B cell (primary cell): Measurements from ENCODE around the gene KRTAP20-1. TPM values are rescaled to one million over a fixed set of nuclear protein-coding genes. Genes with fewer than 3 reads are reported as not detected.

Experiments
- ATAC-seq: fragments of 200-7000 bp; cut with Tn5 transposase; one replicate; pipeline ENCODE4 v1.10.0; 2021; ENCODE audit warnings: low read depth, mild to moderate bottlenecking, moderate number of reproducible peaks, moderate library complexity
- CTCF ChIA-PET: fragments of 350-600 bp; sonication (Branson Sonifier 250); formaldehyde crosslinking; loops from one replicate; lab custom pipeline; 2021; ENCODE audit warnings: antibody characterized with exemption, inconsistent platforms; lab: Charles Lee
- POLR2A ChIA-PET: fragments of 350-600 bp; sonication (Branson Sonifier 250); formaldehyde crosslinking; loops from one replicate; lab custom pipeline; 2021; ENCODE audit warnings: antibody characterized with exemption; lab: Charles Lee
- DNase-seq: peaks from one replicate; pipeline ENCODE4 v3.0.0; 2013
- H2AFZ ChIP-seq: 2 replicates; pipeline ENCODE4 v1.6.1; 2012; ENCODE audit warnings: mild to moderate bottlenecking, low read depth, low read length; ENCODE audit not compliant: insufficient read depth, poor library complexity, severe bottlenecking
- H3K27ac ChIP-seq, 2 donors: 1 replicate in 1 of 2; 2 replicates in 1 of 2; pipeline ENCODE4 v1.5.1; 2012 to 2013; ENCODE audit warnings: low read length in 2 of 2, mild to moderate bottlenecking in 2 of 2, moderate library complexity in 1 of 2
- H3K27me3 ChIP-seq, 4 experiments: fragments of 200-600 bp in 1 of 4; sonication (generic) in 1 of 4; replicated peaks in 1 of 4; 1 replicate in 2 of 4; 2 replicates in 2 of 4; pipeline versions ENCODE4 v1.6.1 to v1.7.0; 2013 to 2016; ENCODE audit warnings: low read length in 3 of 4, mild to moderate bottlenecking in 2 of 4, mixed read lengths in 1 of 4, moderate library complexity in 1 of 4; ENCODE audit not compliant: insufficient read depth in 4 of 4, control insufficient read depth in 3 of 4; ENCODE audit errors: control extremely low read depth in 1 of 4
- H3K36me3 ChIP-seq, 2 experiments: replicated peaks in 1 of 2; 1 replicate in 1 of 2; 2 replicates in 1 of 2; pipeline versions ENCODE4 v1.6.1 to v1.7.1; 2013; ENCODE audit warnings: low read length in 1 of 2; ENCODE audit not compliant: insufficient read depth in 2 of 2, control insufficient read depth in 1 of 2; ENCODE audit errors: control extremely low read depth in 1 of 2, extremely low read depth in 1 of 2
- H3K4me1 ChIP-seq, 2 donors: fragments of 200-600 bp in 1 of 2; sonication (generic) in 1 of 2; 1 replicate in 1 of 2; 2 replicates in 1 of 2; pipeline versions ENCODE4 v1.5.1 to v1.6.1; 2013 to 2017; ENCODE audit warnings: low read length in 2 of 2; ENCODE audit not compliant: control insufficient read depth in 2 of 2, insufficient read depth in 2 of 2
- H3K4me2 ChIP-seq: replicated peaks from 2 replicates; pipeline ENCODE3; 2012; ENCODE audit warnings: mild to moderate bottlenecking, low read depth, low read length; ENCODE audit not compliant: poor library complexity, severe bottlenecking
- H3K4me3 ChIP-seq, 5 experiments: fragments of 200-600 bp in 1 of 5; sonication (generic) in 1 of 5; 1 replicate in 3 of 5; 2 replicates in 2 of 5; pipeline versions ENCODE4 v1.5.1 to v1.7.0; 2011 to 2016; ENCODE audit warnings: low read length in 4 of 5, mild to moderate bottlenecking in 4 of 5, low read depth in 2 of 5, control low read depth in 1 of 5, moderate library complexity in 1 of 5; ENCODE audit not compliant: insufficient read depth in 1 of 5; ENCODE audit errors: control extremely low read depth in 1 of 5, extremely low read depth in 1 of 5
- H3K79me2 ChIP-seq: fragments of 200-600 bp; sonication (generic); one replicate; pipeline ENCODE4 v1.6.0; 2016; ENCODE audit warnings: low read length; ENCODE audit not compliant: control insufficient read depth, insufficient read depth
- H3K9ac ChIP-seq: fragments of 200-600 bp; sonication (generic); 2 replicates; pipeline ENCODE4 v1.6.1; 2017; ENCODE audit warnings: mild to moderate bottlenecking, low read length, moderate library complexity
- H3K9me3 ChIP-seq, 3 donors: one replicate each; pipeline versions ENCODE4 v1.6.1 to v1.7.1; 2013; ENCODE audit warnings: low read length in 2 of 3; ENCODE audit not compliant: control insufficient read depth in 2 of 3, insufficient read depth in 1 of 3; ENCODE audit errors: control extremely low read depth in 1 of 3
- H4K20me1 ChIP-seq: 2 replicates; pipeline ENCODE4 v1.6.0; 2012; ENCODE audit warnings: mild to moderate bottlenecking, low read length; ENCODE audit not compliant: insufficient read depth, control insufficient read depth, poor library complexity, severe bottlenecking
- H3K27ac Mint-ChIP-seq: one replicate; pipeline ENCODE4 v1.8.0; 2021; ENCODE audit warnings: mixed read lengths
- H3K27me3 Mint-ChIP-seq: one replicate; pipeline ENCODE4 v1.8.0; 2021; ENCODE audit warnings: mixed read lengths
- H3K4me1 Mint-ChIP-seq: one replicate; pipeline ENCODE4 v1.8.0; 2021; ENCODE audit warnings: mixed read lengths
- H3K4me3 Mint-ChIP-seq: one replicate; pipeline ENCODE4 v1.8.0; 2021; ENCODE audit warnings: mixed read lengths
- H3K9me3 Mint-ChIP-seq: one replicate; pipeline ENCODE4 v1.8.0; 2022; ENCODE audit warnings: mixed read lengths; ENCODE audit not compliant: insufficient read depth
- EZH2 ChIP-seq: IDR thresholded peaks from 2 replicates; pipeline ENCODE4 v1.6.1; 2012; ENCODE audit warnings: borderline replicate concordance, low read depth, mild to moderate bottlenecking, moderate library complexity, low read length; ENCODE audit not compliant: insufficient read depth, poor library complexity, severe bottlenecking
- WGBS: methylation state at CpG from one replicate; pipeline ENCODE4 v1.1.5; 2013; ENCODE audit warnings: missing lambda C conversion rate; ENCODE audit not compliant: insufficient coverage; 5-methylcytosine and 5-hydroxymethylcytosine counted together
- intact Hi-C: fragments of 100-400 bp; cut with micrococcal nuclease; formaldehyde crosslinking; loops from one replicate; pipeline ENCODE4 v1.10.0; 2022
- polyA plus RNA-seq: library from polyadenylated mRNA; depleted of rRNA; stranded (reverse); fragments of >200 nt; gene quantifications from 2 replicates; pipeline ENCODE4 v1.2.3, GENCODE V29; 2012
- total RNA-seq, 2 donors: library from RNA; stranded (reverse); fragments of 120-200 nt in 1 of 2; gene quantifications; 1 replicate in 1 of 2; 2 replicates in 1 of 2; pipeline versions ENCODE4 v1.2.3 to v1.2.4, GENCODE V29; 2013 to 2022
- TF ChIP-seq, protein P1 (sequence below): fragments of 200-600 bp; IDR thresholded peaks from one replicate; pipeline ENCODE4 v1.8.0; 2022; ENCODE audit warnings: antibody characterized with exemption, mild to moderate bottlenecking

Gene KRTAP20-1
- total and polyA plus RNA-seq, 2 donors (not counting 1 experiment from before 2014, with no cell fraction given) = not detected

DNA sequence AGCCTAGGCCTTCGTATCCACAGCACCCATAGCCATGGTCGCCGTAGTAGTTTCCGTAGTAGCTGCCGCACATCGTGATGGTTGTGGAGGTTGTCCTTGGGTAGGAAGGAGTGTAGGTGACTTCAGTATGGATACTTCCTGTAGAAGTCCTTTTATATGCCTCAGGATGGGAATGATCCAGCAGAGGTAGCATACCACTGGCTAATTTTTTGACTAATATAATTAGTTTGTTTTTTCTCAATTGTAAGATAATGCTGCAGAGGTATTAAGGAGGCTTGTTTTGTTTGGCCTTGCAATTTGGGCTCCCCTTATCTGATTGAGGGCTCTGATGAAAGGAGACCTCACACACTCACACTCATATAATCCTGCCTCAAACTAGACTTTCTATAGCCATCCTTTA is 17.4 kb upstream of the KRTAP20-1 start, which contains the start of gene KRTAP6-2:
Gene KRTAP6-2, minus strand, starts transcription at position 101 of the 400 bp plus-strand sequence. Its CDS starts 28 bp downstream, at position 73.
- H3K4me3 ChIP-seq = no peak within 1 kb of the TSS
- ATAC-seq (no peak), DNase-seq (no peak)
- peaks cover 0 to 2% (median 0%) of the 10 kb centered on the region in 3 donors for H3K9me3 ChIP-seq
- ChIA-PET CTCF (no interaction called here), POLR2A (no interaction called here)
- H3K36me3 ChIP-seq = no peaks in the 10 kb centered on the region
- H3K4me3 Mint-ChIP-seq = no peak within 1 kb of the TSS
- no peaks in the 10 kb centered on the region for H3K4me1 Mint-ChIP-seq
- no peaks in the 10 kb centered on the region for H3K27me3 Mint-ChIP-seq
- TF ChIP-seq, protein P1, sequence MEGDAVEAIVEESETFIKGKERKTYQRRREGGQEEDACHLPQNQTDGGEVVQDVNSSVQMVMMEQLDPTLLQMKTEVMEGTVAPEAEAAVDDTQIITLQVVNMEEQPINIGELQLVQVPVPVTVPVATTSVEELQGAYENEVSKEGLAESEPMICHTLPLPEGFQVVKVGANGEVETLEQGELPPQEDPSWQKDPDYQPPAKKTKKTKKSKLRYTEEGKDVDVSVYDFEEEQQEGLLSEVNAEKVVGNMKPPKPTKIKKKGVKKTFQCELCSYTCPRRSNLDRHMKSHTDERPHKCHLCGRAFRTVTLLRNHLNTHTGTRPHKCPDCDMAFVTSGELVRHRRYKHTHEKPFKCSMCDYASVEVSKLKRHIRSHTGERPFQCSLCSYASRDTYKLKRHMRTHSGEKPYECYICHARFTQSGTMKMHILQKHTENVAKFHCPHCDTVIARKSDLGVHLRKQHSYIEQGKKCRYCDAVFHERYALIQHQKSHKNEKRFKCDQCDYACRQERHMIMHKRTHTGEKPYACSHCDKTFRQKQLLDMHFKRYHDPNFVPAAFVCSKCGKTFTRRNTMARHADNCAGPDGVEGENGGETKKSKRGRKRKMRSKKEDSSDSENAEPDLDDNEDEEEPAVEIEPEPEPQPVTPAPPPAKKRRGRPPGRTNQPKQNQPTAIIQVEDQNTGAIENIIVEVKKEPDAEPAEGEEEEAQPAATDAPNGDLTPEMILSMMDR = no peak
- TF ChIP-seq EZH2 = no peak
- no peaks in the 10 kb centered on the region for H4K20me1 ChIP-seq
- H3K79me2 ChIP-seq = no peaks in the 10 kb centered on the region
- no peak within 1 kb of the TSS for H3K27ac ChIP-seq
- H3K27me3 ChIP-seq = no peaks in the 10 kb centered on the region
- intact Hi-C loops = no loop called here
- H3K9me3 Mint-ChIP-seq = peaks cover 8% of the 10 kb centered on the region
- no peaks in the 10 kb centered on the region for H3K4me1 ChIP-seq
- 98% methylated on average over 6 of the region's 6 CpGs for WGBS
- no peak within 1 kb of the TSS for H3K4me2 ChIP-seq
- no peak within 1 kb of the TSS for H2AFZ ChIP-seq
- no peak within 1 kb of the TSS for H3K9ac ChIP-seq
- H3K27ac Mint-ChIP-seq = no peak within 1 kb of the TSS

DNA sequence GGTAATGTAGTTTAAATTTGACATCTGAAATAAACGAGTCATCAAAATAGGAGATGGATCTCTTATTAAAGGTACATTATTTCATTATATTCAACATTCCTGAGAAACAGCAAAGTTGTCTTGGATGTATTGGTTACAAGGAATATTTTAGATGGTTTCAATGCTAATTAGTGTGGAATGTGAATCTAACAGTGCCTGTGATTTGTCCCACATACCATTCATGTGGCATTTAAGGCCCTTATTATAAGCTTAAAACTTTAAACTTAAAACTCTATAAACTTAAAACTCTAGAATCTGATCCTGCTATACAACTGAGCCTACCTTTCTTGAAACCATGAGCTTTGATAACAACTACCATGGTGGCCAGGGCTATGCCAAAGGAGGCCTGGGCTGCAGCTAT is 15.4 kb upstream of the KRTAP20-1 start, which contains the start of gene KRTAP22-1:
Gene KRTAP22-1, plus strand, starts transcription at position 301 of the 400 bp plus-strand sequence.
- ATAC-seq = no peak
- no CpG with 5 or more reads among the region's 1 CpG for WGBS
- CTCF ChIA-PET = no interaction called here
- no peak within 1 kb of the TSS for H3K27ac ChIP-seq
- H3K27ac Mint-ChIP-seq = no peak within 1 kb of the TSS
- no peak within 1 kb of the TSS for H2AFZ ChIP-seq
- no peak within 1 kb of the TSS for H3K9ac ChIP-seq
- no peak within 1 kb of the TSS for H3K4me3 ChIP-seq
- H3K4me1 ChIP-seq = no peaks in the 10 kb centered on the region
- POLR2A ChIA-PET = no interaction called here
- peaks cover 0 to 2% (median 0%) of the 10 kb centered on the region in 3 donors for H3K9me3 ChIP-seq
- no peaks in the 10 kb centered on the region for H4K20me1 ChIP-seq
- no peak for TF ChIP-seq EZH2
- TF ChIP-seq, protein P1 = no peak
- intact Hi-C loops = no loop called here
- H3K4me3 Mint-ChIP-seq = no peak within 1 kb of the TSS
- no peaks in the 10 kb centered on the region for H3K36me3 ChIP-seq
- H3K27me3 ChIP-seq = no peaks in the 10 kb centered on the region
- no peaks in the 10 kb centered on the region for H3K79me2 ChIP-seq
- H3K27me3 Mint-ChIP-seq = no peaks in the 10 kb centered on the region
- DNase-seq = no peak
- no peaks in the 10 kb centered on the region for H3K4me1 Mint-ChIP-seq
- H3K9me3 Mint-ChIP-seq = peaks cover 4% of the 10 kb centered on the region
- no peak within 1 kb of the TSS for H3K4me2 ChIP-seq
